SJCRH30 (cell line): ENCODE data around the gene REEP3. TPM values are rescaled to one million over a fixed set of nuclear protein-coding genes. Genes with fewer than 3 reads are reported as not detected.

ENCODE experiments used
- DNase-seq, 2 experiments: peaks; one replicate each; pipeline ENCODE4 v3.0.0-alpha.2; 2015 to 2020
- H3K27ac ChIP-seq: fragments of 250-450 bp; sonication (Bioruptor Pico); 2 replicates; pipeline ENCODE4 v1.5.1; 2020; ENCODE audit warnings: mild to moderate bottlenecking, moderate library complexity
- H3K27me3 ChIP-seq: fragments of 250-450 bp; sonication (Bioruptor Pico); 2 replicates; pipeline ENCODE4 v1.5.1; 2020; ENCODE audit warnings: mild to moderate bottlenecking, moderate library complexity
- H3K36me3 ChIP-seq: fragments of 250-450 bp; sonication (Bioruptor Pico); 2 replicates; pipeline ENCODE4 v1.5.1; 2020; ENCODE audit warnings: mild to moderate bottlenecking, moderate library complexity
- H3K4me1 ChIP-seq: fragments of 250-450 bp; sonication (Bioruptor Pico); 2 replicates; pipeline ENCODE4 v1.5.1; 2020; ENCODE audit warnings: mild to moderate bottlenecking, moderate library complexity
- H3K4me3 ChIP-seq: fragments of 250-450 bp; sonication (Bioruptor Pico); 2 replicates; pipeline ENCODE4 v1.5.1; 2020; ENCODE audit warnings: mild to moderate bottlenecking, moderate library complexity
- H3K9me3 ChIP-seq: fragments of 250-450 bp; sonication (Bioruptor Pico); replicated peaks from 2 replicates; pipeline ENCODE4 v1.5.1; 2020; ENCODE audit warnings: mild to moderate bottlenecking, moderate library complexity
- total RNA-seq: library from RNA; depleted of rRNA; stranded (reverse); fragments of >200 nt; shearing (Covaris generic); gene quantifications from 2 replicates; pipeline ENCODE4 v1.2.3, GENCODE V29; 2014

The REEP3 gene
- total RNA-seq, 1 experiment from 2014 or later, result 16.4 TPM

DNA sequence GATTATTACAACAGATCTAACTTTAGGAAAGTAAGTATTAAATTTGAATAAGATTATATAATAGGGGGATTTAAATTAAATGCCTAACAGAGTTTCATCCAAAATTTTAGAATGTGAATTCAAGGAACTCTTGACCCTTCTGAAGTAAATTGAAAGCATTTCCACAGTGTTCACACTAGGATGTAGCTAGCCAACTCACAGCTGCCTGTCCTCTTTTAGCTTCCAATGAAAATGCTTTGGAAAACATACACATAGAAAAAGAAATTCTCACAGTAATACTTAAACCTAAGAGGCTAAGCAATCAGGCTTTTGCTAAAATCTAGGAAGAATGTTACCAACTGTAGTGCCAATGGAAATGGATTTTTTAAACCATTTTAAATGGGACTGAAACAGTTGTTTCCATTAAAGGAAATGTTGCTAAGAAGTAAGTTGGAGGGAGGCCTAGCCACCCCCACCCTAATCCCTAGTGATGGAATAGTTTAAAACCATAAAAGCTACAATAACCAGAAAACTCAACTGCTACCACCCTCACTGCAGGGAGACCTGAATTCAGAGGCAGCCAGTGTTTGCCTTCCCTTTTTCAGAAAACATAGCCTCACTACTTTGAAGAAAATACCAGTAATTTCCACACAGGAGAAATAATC is 58.3 kb downstream of the REEP3 start:
- no peak overlapping the region for H3K27ac ChIP-seq
- DNase-seq, result no peak

DNA sequence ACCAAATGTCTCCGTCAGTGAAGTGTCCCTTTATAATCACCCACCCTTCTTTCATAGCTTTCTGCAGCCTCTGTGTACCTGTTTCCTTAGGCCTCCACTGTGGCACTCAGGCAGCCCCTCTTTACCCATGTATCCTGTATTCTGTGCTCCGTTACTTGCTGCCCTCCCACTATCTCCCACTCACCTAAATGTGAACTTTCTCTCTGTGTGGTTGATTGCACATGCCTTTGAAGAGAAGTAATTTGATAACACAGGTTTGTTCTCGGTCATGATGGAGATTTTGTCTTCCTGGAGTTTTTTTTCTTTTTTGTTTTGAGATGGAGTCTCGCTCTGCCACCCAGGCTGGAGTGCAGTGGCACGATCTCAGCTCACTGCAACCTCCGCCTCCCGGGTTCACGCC is 61.5 kb downstream of the REEP3 start:
- Histone ChIP-seq H3K4me1 (peaks cover 6% of the 10 kb centered on the region; the same call in 1 of the 2 replicates), H3K4me3 (no peak overlapping the region), H3K36me3 (no peaks in the 10 kb centered on the region), H3K27ac (no peak overlapping the region), H3K9me3 (no peaks in the 10 kb centered on the region), H3K27me3 (no peaks in the 10 kb centered on the region)
- DNase-seq, result no peak

More for the DNA sequence above, 58.3 kb downstream of the REEP3 start:
- H3K36me3 ChIP-seq, result no peaks in the 10 kb centered on the region
- H3K4me1 ChIP-seq, result no peaks in the 10 kb centered on the region; the same call in 1 of the 2 replicates
- no peaks in the 10 kb centered on the region for H3K27me3 ChIP-seq
- H3K4me3 ChIP-seq, result no peak overlapping the region
- H3K9me3 ChIP-seq, result no peaks in the 10 kb centered on the region

DNA sequence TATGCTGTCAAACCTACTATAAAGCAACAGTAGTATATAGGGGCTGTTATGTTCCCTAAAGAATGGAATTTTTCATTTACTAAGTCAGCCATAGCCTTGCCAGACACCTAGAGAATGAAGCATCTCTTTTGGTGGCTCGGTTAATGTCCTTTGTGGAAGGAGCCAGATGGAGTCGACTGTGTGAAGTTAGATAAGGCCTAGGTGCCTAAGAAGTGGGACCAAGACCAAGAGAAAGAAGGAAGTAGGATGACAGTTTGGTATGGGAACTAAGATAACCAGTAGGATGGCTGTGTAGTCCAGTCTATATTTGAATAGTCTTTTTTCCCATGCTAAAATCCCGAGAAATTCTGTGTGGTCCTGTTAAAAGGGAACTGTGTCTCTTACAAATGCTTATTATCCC is 62.2 kb downstream of the REEP3 start:
- no peaks in the 10 kb centered on the region for H3K9me3 ChIP-seq
- no peaks in the 10 kb centered on the region for H3K27me3 ChIP-seq
- DNase-seq, result no peak
- peaks cover 6% of the 10 kb centered on the region; the same call in 1 of the 2 replicates for H3K4me1 ChIP-seq
- no peak overlapping the region for H3K4me3 ChIP-seq
- H3K27ac ChIP-seq, result no peak overlapping the region
- H3K36me3 ChIP-seq, result no peaks in the 10 kb centered on the region

DNA sequence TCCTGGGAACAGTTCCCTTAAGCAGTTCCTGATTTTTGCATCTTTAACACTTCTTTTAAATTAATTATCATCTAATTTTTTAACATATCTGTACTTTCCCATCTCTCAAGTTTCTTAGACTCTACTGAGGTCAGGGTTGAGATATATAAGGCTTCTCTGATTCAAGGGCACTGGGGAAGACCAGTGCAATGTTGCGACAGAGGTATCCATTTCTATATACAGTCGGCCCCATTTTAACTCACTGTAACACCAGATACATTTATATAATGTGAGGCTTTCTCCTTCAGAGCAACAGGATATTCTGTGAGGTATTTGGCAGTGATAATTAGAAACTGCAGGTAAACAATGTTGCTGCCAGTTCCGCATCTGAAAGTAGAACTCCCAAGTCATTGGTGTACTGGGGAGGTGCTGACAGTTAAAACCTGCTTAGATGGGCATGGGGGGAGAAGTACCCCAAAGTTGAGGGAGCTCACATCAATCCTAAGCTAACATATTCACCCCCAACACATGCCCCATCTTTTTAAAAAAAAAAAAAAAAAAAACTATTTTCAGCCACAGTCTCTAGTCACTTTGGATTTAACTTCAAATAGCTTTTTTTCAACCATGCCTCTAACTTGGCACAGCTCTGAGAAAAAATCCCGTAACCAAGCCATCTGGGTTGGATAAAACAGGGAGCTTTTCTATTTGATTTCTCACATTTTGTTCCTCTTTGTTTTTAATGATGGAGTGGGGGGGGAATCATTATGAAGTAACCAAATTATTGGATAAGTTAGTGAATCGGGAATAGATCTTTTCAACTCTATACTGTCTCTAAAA is 62.9 kb downstream of the REEP3 start:
- Histone ChIP-seq H3K27me3 (no peaks in the 10 kb centered on the region), H3K9me3 (no peaks in the 10 kb centered on the region), H3K27ac (no peak overlapping the region), H3K4me3 (no peak overlapping the region), H3K4me1 (peaks cover 6% of the 10 kb centered on the region; the same call in 1 of the 2 replicates), H3K36me3 (no peaks in the 10 kb centered on the region)
- DNase-seq, result no peak

DNA sequence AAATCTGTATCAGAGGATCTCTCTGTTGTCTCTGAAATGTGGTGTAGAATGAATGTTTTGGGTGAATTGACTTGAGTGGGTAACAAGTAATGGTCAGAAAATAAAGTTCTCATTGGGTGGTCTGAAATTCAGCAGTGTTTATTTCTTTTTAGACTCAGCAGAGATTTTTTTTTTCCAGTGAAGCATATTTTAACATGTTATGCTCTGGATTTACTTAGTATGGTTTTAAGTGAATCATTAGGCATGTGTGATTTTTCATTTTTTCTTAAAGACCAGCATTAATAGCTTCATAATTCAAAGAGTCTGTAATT is 63.5 kb downstream of the REEP3 start:
- H3K36me3 ChIP-seq, result no peaks in the 10 kb centered on the region
- peaks cover 6% of the 10 kb centered on the region; the same call in 1 of the 2 replicates for H3K4me1 ChIP-seq
- no peak overlapping the region for H3K27ac ChIP-seq

DNA sequence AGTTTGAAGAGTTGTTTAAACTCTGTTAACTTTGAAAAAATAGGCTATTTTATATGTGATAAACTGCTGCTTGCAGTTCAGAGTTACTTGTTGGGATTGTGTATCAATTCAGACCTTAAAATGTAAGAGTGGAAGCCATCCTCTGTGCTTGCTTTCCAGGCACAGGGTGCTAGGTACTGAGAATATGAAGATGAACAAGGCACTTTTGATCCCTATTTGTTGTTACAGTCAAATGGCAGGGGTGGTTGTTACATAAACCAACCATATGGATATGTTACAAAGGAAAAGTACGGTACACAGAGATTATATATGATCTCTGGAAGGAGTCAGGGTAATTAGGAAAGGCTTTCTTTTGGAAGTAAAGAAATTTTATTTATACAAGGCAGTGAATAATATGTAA is 63.8 kb downstream of the REEP3 start:
- H3K36me3 ChIP-seq, result no peaks in the 10 kb centered on the region
- H3K27ac ChIP-seq, result no peak overlapping the region
- no peak for DNase-seq
- no peaks in the 10 kb centered on the region for H3K27me3 ChIP-seq
- no peak overlapping the region for H3K4me3 ChIP-seq
- H3K9me3 ChIP-seq, result no peaks in the 10 kb centered on the region
- peaks cover 6% of the 10 kb centered on the region; the same call in 1 of the 2 replicates for H3K4me1 ChIP-seq

More for the DNA sequence above, 63.5 kb downstream of the REEP3 start:
- Histone ChIP-seq H3K9me3 (no peaks in the 10 kb centered on the region), H3K4me3 (no peak overlapping the region), H3K27me3 (no peaks in the 10 kb centered on the region)
- peak in 1 of 2 experiments; percentile 17 for DNase-seq

DNA sequence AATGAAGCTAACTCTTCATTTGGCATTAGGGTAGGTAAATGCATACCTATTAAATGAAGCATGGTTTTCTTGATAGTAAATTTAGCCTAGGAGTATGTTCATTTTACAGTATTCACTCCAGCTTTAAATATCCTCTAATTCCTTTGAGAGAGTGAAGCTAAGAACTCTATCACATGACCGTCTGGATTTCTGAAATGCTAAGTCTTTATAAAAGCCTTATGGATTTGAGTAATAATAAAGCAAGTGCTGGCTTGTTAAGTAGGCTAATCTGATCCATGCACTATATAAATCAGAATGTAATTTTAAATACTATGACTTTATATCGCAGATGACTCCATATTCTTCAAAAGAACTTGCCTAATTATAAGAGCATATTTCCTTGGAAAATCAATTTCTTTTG is 64.8 kb downstream of the REEP3 start:
- peaks cover 6% of the 10 kb centered on the region; the same call in 1 of the 2 replicates for H3K4me1 ChIP-seq
- no peak overlapping the region for H3K4me3 ChIP-seq
- no peaks in the 10 kb centered on the region for H3K36me3 ChIP-seq
- no peak for DNase-seq
- no peaks in the 10 kb centered on the region for H3K9me3 ChIP-seq
- H3K27ac ChIP-seq, result no peak overlapping the region
- no peaks in the 10 kb centered on the region for H3K27me3 ChIP-seq

DNA sequence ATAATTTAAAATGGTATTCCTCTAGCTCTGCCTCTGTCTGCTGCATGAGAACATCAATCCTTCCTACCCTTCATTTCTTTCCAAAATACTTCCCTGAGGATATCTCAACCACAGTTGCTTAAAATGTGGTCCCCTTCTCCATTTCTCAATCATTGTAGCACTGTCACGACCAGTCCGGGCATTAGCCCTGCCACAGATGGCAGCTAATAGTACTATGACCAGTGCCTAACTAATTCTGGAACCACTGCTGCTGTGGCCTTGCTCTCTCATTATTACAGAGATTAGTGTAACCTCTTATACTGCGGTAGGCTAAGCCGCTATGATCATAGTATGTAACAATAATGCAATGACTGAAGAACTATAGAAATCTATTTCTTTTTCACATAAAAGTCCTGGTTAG is 66.0 kb downstream of the REEP3 start:
- H3K9me3 ChIP-seq, result no peaks in the 10 kb centered on the region
- DNase-seq, result no peak
- H3K27me3 ChIP-seq, result no peaks in the 10 kb centered on the region
- H3K4me3 ChIP-seq, result no peak overlapping the region
- peaks cover 6% of the 10 kb centered on the region; the same call in 1 of the 2 replicates for H3K4me1 ChIP-seq
- no peaks in the 10 kb centered on the region for H3K36me3 ChIP-seq
- H3K27ac ChIP-seq, result no peak overlapping the region

DNA sequence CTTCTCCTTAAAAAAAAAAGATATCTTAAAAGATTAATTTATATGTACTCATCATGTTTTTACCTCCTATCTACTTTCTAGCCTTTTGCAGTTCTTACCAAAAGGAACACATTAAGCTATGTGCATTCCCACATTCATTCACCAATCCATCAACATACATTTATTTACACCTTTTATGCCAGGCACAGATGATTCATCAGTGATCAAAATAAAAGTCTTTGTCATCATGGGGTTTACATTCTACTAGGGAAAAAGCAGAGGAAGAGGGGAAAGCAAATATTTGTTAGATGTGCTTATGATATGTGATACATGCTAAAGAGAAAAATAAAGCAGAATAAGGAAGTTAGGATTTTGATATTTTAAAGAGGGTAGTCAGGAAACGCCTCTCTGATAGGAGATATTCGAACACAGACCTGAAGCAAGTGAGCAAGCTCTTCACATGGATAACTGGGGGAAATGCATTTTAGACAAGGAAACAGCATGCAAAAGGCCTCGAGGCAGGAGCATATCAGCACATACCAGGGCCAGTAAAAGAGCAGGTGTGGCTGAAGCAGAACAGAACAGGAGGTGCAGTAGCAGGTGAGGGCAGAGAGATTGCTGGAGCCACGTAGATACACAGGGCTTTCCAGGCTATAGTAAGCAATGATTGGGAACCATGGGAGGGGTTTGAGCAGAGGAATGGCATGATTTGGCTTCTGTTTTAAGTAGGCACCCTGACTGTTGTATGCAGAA is 67.4 kb downstream of the REEP3 start:
- Histone ChIP-seq H3K9me3 (no peaks in the 10 kb centered on the region), H3K4me1 (peaks cover 6% of the 10 kb centered on the region; the same call in 1 of the 2 replicates), H3K4me3 (no peak overlapping the region), H3K27me3 (no peaks in the 10 kb centered on the region), H3K36me3 (no peaks in the 10 kb centered on the region), H3K27ac (no peak overlapping the region)
- DNase-seq, result no peak

DNA sequence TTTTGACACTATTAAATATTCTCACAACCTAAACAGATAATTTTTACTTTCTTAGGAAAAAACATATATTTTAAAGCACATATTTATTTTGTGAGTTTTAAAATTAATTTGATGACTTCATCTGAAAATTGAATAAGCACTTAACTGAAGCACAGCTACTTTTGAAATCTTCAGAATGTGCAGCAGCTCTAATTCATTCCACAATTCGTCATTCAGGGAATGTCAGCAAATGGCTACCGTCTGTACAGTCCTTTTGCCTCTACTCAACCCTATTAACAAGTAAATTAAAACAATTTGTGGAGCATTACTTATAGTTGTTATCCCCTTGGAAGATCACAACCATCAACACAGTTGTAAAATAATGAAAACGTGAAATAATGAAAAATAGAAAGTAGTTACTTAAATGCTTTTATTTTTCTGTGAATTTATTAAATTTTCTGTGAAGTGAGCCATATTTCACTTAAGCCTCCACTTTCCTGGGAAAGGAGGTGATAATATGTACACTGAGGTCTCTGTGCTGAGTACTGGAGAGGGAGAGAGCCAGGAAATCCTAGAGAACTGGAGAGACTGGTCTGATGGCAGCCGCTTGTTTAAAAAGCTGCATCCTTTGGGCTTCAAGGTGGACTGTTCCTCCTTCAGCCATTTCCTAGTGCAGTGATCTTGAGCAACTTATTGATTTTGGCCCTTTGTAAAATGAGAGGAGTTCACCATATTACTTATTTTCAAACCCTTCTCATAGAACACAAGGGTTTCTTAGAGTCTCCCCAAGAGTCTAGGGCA is 70.6 kb downstream of the REEP3 start:
- Histone ChIP-seq H3K27ac (no peak overlapping the region), H3K4me3 (no peak overlapping the region), H3K9me3 (no peaks in the 10 kb centered on the region), H3K36me3 (no peaks in the 10 kb centered on the region; the same call in 1 of the 2 replicates), H3K4me1 (no peaks in the 10 kb centered on the region), H3K27me3 (no peaks in the 10 kb centered on the region)
- no peak for DNase-seq

DNA sequence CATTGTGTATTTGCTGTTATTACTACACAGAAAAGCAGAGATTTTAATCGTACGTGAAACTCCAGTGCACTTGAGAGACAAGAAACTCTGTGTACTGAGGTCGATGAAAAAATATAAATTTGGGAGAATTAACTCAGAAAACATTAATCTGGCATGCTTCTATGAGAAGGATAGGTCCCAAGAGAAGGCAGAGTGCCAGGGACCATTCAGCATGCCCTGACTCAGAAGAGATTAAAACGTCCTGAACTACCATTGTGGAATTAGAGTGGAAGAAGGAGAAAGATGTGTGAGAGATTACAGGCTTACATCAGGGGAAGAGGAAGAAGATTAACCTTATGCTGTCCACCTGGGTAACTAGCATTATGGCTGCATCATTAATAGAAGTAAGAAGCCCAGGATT is 72.4 kb downstream of the REEP3 start:
- Histone ChIP-seq H3K27ac (no peak overlapping the region), H3K4me1 (no peaks in the 10 kb centered on the region)
- no peak for DNase-seq

DNA sequence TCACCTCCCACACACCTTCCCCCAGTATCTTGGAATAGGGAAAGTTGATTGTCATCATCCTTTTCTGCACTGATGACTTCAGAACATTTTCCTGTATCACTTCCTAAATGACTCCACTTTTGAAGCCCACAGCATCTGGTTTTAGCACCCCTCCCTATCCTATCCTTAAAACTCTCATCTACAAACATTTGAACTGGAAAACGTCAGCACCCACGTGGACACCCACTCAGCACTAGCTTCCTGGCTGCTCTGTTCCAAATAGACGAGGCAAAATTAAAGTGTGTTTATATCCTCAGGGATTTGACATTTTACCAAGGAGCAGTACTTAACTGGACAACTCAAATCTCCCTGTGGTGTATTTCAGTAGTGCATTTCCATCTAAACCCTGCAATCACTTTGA is 73.9 kb downstream of the REEP3 start:
- Histone ChIP-seq H3K27me3 (no peaks in the 10 kb centered on the region), H3K27ac (no peak overlapping the region), H3K9me3 (no peaks in the 10 kb centered on the region), H3K4me1 (no peaks in the 10 kb centered on the region), H3K4me3 (no peak overlapping the region), H3K36me3 (no peaks in the 10 kb centered on the region; the same call in 1 of the 2 replicates)
- no peak for DNase-seq

More for the DNA sequence above, 72.4 kb downstream of the REEP3 start:
- Histone ChIP-seq H3K27me3 (no peaks in the 10 kb centered on the region), H3K9me3 (no peaks in the 10 kb centered on the region), H3K4me3 (no peak overlapping the region), H3K36me3 (no peaks in the 10 kb centered on the region; the same call in 1 of the 2 replicates)

DNA sequence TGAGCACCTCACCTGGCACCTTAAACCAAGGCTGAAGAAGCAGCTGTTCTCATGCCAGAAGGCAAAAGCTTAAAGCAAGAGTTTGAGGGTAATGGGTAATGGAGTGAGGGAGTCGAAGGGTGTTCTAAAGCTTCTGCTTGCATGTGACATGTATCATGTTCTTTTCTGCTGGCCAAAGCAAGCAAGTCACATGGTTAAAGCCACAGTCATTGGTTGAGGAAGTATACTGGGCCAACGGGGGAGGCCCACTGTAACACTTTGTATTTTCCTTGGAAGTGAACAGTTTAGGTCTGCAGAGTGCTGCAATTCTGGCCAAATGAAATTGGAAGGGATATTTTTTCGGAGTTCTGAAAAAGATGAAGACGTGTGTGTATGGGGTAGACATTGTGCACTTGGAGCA is 75.7 kb downstream of the REEP3 start:
- no peak for DNase-seq
- Histone ChIP-seq H3K27ac (no peak overlapping the region), H3K36me3 (no peaks in the 10 kb centered on the region; the same call in 1 of the 2 replicates), H3K4me3 (no peak overlapping the region), H3K27me3 (no peaks in the 10 kb centered on the region), H3K9me3 (no peaks in the 10 kb centered on the region), H3K4me1 (no peaks in the 10 kb centered on the region)

DNA sequence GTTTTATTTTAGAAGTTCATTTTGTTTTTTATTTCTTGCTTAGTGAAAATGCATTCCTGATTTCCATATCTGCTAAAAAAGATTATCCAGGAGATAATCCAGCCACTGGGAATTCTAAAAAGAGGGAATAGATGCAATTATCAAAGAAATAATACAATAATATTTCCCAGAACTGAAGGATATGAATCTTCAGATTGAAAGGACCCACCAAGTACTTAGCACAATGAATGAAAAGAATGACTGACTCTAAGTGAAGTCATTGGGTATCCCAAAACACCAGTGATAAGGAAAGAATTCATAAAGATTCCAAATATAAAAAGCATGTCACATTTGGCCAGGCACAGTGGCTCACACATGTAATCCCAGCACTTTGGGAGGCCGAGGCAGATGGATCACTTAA is 79.3 kb downstream of the REEP3 start:
- Histone ChIP-seq H3K4me1 (no peaks in the 10 kb centered on the region), H3K27me3 (no peaks in the 10 kb centered on the region), H3K27ac (no peak overlapping the region), H3K36me3 (no peaks in the 10 kb centered on the region), H3K4me3 (no peak overlapping the region), H3K9me3 (no peaks in the 10 kb centered on the region)
- DNase-seq, result no peak
